Measurements from ENCODE around the gene L1TD1.

GRCh38 chr1:62188111-62188510 is 6.5 kb upstream of the L1TD1 start:
- TF ChIP-seq EZH2 (IDR thresholded peaks at IDR 0.05) (no peak), POLR2AphosphoS5 (IDR thresholded peaks at IDR 0.05; ENCODE audit: borderline replicate concordance, low read depth, low read length) (no peak)
